Psoas muscle (tissue), 8 donors: Measurements from ENCODE around the gene LALBA. TPM values are rescaled to one million over a fixed set of nuclear protein-coding genes. Genes with fewer than 3 reads are reported as not detected.

ENCODE experiments used
- ATAC-seq, 4 donors: fragments of 200-7000 bp; cut with Tn5 transposase; one replicate each; pipeline ENCODE4 v1.9.1; 2020; ENCODE audit warnings: moderate library complexity in 3 of 4, mild to moderate bottlenecking in 2 of 4
- DNase-seq, 2 donors: peaks; one replicate each; pipeline ENCODE4 v3.0.0-alpha.2; 2020
- H3K27ac ChIP-seq: fragments of 200-600 bp; one replicate; pipeline ENCODE4 v1.8.0; 2022
- H3K27me3 ChIP-seq, 3 donors: fragments of 200-600 bp in 1 of 3; one replicate each; pipeline versions ENCODE4 v1.6.1 to v1.8.0; 2013 to 2022; ENCODE audit warnings: low read length in 2 of 3, mild to moderate bottlenecking in 2 of 3, moderate library complexity in 1 of 3; ENCODE audit not compliant: insufficient read depth in 3 of 3
- H3K36me3 ChIP-seq, 2 donors: fragments of 200-600 bp in 1 of 2; one replicate each; pipeline versions ENCODE4 v1.6.1 to v1.8.0; 2013 to 2022; ENCODE audit warnings: low read depth in 1 of 2, mild to moderate bottlenecking in 1 of 2, moderate library complexity in 1 of 2; ENCODE audit not compliant: insufficient read depth in 1 of 2
- H3K4me1 ChIP-seq: fragments of 200-600 bp; one replicate; pipeline ENCODE4 v1.8.0; 2022
- H3K4me3 ChIP-seq: fragments of 200-600 bp; one replicate; pipeline ENCODE4 v1.8.0; 2022; ENCODE audit warnings: mild to moderate bottlenecking
- H3K9me3 ChIP-seq: fragments of 200-600 bp; one replicate; pipeline ENCODE4 v1.8.0; 2022
- WGBS, 3 donors: extraction: QIAGEN DNeasy Blood & Tissue Kit; methylation state at CpG; one replicate each; pipeline versions ENCODE4 v1.1.6 to v1.1.7; 2013; 5-methylcytosine and 5-hydroxymethylcytosine counted together
- intact Hi-C, 2 donors: fragments of 100-400 bp; cut with DNase I; formaldehyde crosslinking; loops; one replicate each; pipeline versions ENCODE4 v1.11.0 to v1.14.2; 2022
- polyA plus RNA-seq, 3 donors: library from polyadenylated mRNA; stranded (reverse); fragments of 200-250 nt; gene quantifications; one replicate each; pipeline ENCODE4 v1.2.3, GENCODE V29; 2013
- total RNA-seq, 4 donors: library from RNA; stranded (reverse); fragmentation: NEBNext Ultra II Directional in 2 of 4; extraction: Animal tissue kit (Norgen Biotek cat#: 25700) in 2 of 4; gene quantifications; one replicate each; pipeline versions ENCODE4 v1.2.1 to v1.2.4, GENCODE V29; 2021 to 2023
- TF ChIP-seq, protein P1 (sequence below): fragments of 200-600 bp; IDR thresholded peaks from one replicate; pipeline ENCODE4 v1.8.0; 2022; ENCODE audit warnings: antibody characterized with exemption
- donor health status: healthy with polysubstance abuse.
- donor health status: DM: no; HTN: no; CAD: no; lungs with moderate emphysema.
- donor health status: Bipolar disorder and iron deficiency.
- donor health status: healthy.
- donor health status: DM: yes; HTN: yes; CAD: no.
- donor health status: DM: no; HTN: no; CAD: no.
- donor health status: DM: no; HTN: no; CAD: no.
- donor health status: DM: yes; HTN: yes; CAD: no.

The LALBA gene
- total and polyA plus RNA-seq, 7 donors = not detected

DNA sequence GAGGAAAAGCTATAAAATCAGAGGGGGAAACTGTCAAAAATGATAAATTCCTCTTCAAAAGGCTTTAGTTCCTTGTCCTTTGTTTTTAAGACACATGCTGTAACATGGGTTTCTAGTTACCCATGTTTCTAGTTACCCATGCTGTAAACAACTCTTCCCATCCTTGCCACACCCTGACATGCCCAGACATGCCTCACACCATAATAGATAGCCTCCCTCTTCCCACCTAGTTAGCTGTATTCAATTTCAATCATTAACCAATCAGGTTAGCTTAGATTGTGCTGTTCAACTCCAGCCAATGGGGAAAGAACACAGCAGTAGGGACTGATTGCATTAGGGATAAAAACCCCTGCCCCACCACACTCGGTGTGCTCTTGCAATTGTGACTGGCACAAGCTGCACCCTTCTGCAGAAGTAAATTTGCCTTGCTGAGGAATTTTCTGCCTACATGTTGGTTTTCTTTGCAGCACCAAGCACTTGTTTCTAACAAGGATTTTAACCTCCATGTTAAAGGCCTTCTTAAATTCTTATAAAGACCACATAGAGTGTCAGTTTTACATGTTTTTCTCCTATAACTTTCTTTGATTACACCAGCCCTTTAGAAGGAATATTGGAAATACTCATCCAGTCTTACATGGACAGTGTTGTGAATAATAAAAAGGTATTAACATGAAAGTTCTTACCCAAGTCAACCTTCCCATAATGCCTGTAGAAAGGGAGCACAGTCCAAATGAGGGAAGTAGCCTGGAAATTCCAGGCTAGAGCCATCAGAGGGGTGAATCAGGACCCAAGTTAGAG, 32.5 kb upstream of the LALBA start:
- Histone ChIP-seq H3K27ac (no peak overlapping the region), H3K4me1 (no peaks in the 10 kb centered on the region), H3K9me3 (peaks cover 8% of the 10 kb centered on the region), H3K4me3 (no peak overlapping the region), H3K36me3 (no peaks in the 10 kb centered on the region), H3K27me3 (no peaks in the 10 kb centered on the region)
- DNase-seq (no peak), ATAC-seq (no peak)
- TF ChIP-seq, protein P1, sequence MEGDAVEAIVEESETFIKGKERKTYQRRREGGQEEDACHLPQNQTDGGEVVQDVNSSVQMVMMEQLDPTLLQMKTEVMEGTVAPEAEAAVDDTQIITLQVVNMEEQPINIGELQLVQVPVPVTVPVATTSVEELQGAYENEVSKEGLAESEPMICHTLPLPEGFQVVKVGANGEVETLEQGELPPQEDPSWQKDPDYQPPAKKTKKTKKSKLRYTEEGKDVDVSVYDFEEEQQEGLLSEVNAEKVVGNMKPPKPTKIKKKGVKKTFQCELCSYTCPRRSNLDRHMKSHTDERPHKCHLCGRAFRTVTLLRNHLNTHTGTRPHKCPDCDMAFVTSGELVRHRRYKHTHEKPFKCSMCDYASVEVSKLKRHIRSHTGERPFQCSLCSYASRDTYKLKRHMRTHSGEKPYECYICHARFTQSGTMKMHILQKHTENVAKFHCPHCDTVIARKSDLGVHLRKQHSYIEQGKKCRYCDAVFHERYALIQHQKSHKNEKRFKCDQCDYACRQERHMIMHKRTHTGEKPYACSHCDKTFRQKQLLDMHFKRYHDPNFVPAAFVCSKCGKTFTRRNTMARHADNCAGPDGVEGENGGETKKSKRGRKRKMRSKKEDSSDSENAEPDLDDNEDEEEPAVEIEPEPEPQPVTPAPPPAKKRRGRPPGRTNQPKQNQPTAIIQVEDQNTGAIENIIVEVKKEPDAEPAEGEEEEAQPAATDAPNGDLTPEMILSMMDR = no peak
- 59 to 66% (median 60%) methylated on average over 1 of the region's 1 CpG for WGBS, 3 donors
- intact Hi-C loops = no loop called here

- H3K4me1 ChIP-seq = no peaks in the 10 kb centered on the region
- 78 to 83% (median 79%) methylated on average over 11 of the region's 11 CpGs for WGBS, 3 donors
- intact Hi-C loops = no loop called here
- H3K36me3 ChIP-seq = no peaks in the 10 kb centered on the region
- H3K27ac ChIP-seq = no peak overlapping the region
- DNase-seq = no peak
- H3K9me3 ChIP-seq = no peaks in the 10 kb centered on the region
- H3K4me3 ChIP-seq = no peak overlapping the region
- ATAC-seq = no peak
- H3K27me3 ChIP-seq = peaks cover 0 to 4% (median 0%) of the 10 kb centered on the region in 3 donors
- TF ChIP-seq, protein P1 = no peak
Observed at GRCh38 chr12:48601013-48601756, 31.3 kb upstream of the LALBA start.

- DNase-seq = no peak
- TF ChIP-seq, protein P1 = no peak
- Histone ChIP-seq H3K4me3 (no peak overlapping the region), H3K9me3 (no peaks in the 10 kb centered on the region), H3K27me3 (peaks cover 0 to 5% (median 0%) of the 10 kb centered on the region in 3 donors), H3K4me1 (no peaks in the 10 kb centered on the region), H3K27ac (no peak overlapping the region), H3K36me3 (no peaks in the 10 kb centered on the region)
- no peak for ATAC-seq
- intact Hi-C loops = no loop called here
- 70 to 81% (median 74%) methylated on average over 2 of the region's 2 CpGs for WGBS, 3 donors
Observed at GRCh38 chr12:48600552-48600951, 30.7 kb upstream of the LALBA start.

DNA sequence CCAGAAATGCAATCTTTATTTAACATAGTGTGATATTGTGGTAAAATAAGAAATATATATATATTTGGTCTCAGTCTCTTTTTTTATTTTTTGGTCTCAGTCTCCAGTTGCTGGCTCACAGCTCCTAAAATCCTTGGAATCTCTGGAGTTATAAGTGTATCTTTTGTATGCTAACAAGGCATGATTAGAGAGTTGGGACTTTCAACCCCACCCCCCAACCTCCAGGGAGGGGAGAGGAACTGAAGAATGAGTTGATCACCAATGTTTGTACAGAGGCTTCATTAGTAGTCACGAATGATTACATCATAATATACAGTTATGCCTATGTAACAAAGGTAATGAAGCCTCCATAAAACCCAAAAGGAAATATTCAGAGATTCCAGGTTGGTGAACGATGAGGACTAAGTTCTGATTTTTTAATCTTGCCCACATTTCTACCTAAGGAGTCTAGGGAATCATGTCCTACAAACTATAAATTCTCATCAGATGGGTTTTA, 22.8 kb upstream of the LALBA start:
- H3K36me3 ChIP-seq = no peaks in the 10 kb centered on the region
- H3K27ac ChIP-seq = no peak overlapping the region
- H3K9me3 ChIP-seq = no peaks in the 10 kb centered on the region
- no peak overlapping the region for H3K4me3 ChIP-seq
- H3K4me1 ChIP-seq = no peaks in the 10 kb centered on the region
- intact Hi-C loops = no loop called here
- TF ChIP-seq, protein P1 = no peak
- 67 to 74% (median 68%) methylated on average over 2 of the region's 2 CpGs for WGBS, 3 donors
- DNase-seq (no peak), ATAC-seq (no peak)
- H3K27me3 ChIP-seq = peaks cover 0 to 5% (median 0%) of the 10 kb centered on the region in 3 donors
